ENCODE data around the gene MYBPH.

Gene MYBPH

DNA sequence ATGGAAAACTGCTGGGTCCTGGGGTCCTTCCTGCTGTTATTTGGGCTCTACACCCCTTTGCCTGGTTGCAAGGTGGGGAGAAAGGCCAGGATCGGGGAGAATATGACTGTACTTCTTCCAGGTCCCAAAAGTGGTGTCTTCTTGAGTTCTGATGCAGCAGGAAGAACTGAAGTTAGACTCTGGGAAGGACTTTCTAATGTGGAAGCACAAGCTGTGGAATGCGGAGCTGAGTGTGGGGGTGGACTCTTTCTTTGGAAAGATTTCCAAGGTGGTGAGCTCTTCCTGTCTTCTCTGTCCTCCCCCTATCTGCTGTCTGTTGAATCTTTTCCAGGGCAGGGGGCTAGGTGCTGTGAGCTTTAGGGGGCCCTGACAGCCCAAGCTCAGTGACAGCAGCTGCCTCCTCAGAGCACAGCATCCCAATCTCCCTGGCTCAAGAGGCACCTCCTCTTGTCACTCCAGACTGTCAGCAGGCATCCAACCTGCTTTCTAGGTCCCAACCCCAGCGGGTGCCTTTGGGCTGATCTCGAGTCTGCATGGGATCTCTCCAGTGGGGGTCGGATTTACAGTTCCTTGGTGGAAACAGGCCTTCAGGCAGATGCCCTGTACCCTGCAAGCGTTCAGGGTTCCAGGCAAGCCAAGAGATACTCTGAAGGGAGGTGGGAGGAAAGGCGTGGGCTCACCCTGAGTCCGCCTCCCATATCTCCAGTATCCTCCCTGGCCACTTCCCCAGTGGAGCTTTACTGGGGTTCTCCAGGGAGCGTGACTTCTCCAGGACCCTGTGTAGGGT lies 24.9 kb downstream of the MYBPH start:
- H3K79me1 ChIP-seq (replicated peaks; ENCODE audit: low read length, poor library complexity, severe bottlenecking), result peaks cover 13% of the 10 kb centered on the region
- H3K4me3 ChIP-seq (ENCODE audit: insufficient read depth in 1 of 2, low read depth in 1 of 2, low read length in 2 of 2), result no peak overlapping the region
- peaks cover 62% of the 10 kb centered on the region for H3K4me1 ChIP-seq (ENCODE audit: control insufficient read depth, insufficient read depth, low read depth, low read length)
- no peak overlapping the region for H3K9ac ChIP-seq (ENCODE audit: low read length)
- 75% methylated on average over 7 of the region's 9 CpGs for WGBS
- H3K27me3 ChIP-seq (ENCODE audit: control insufficient read depth in 1 of 2, insufficient read depth in 1 of 2, low read length in 2 of 2), result no peaks in the 10 kb centered on the region
- peak overlapping the region; percentile 98 for H3K27ac ChIP-seq (ENCODE audit: low read length, poor library complexity, severe bottlenecking)
- H3K23ac ChIP-seq (ENCODE audit: low read length in 2 of 2), result no peak overlapping the region
- peaks cover 0 to 10% of the 10 kb centered on the region in 2 experiments for H3K36me3 ChIP-seq (ENCODE audit: control insufficient read depth in 1 of 2, insufficient read depth in 2 of 2, low read depth in 1 of 2, low read length in 2 of 2)
- no peak overlapping the region for H2BK120ac ChIP-seq (ENCODE audit: low read depth, low read length)
- H4K91ac ChIP-seq (ENCODE audit: low read length), result peak overlapping the region; percentile 40
- DNase-seq, result no peak
- H3K4me2 ChIP-seq (ENCODE audit: low read length, poor library complexity, severe bottlenecking), result no peak overlapping the region
- peak overlapping the region in 1 of 2 experiments; percentile 5 for H3K14ac ChIP-seq (ENCODE audit: low read length in 2 of 2)
- H2AFZ ChIP-seq (ENCODE audit: low read depth, low read length), result peak overlapping the region; percentile 32
- H2AK5ac ChIP-seq (ENCODE audit: low read length, severe bottlenecking), result peak overlapping the region; percentile 97
- no peak overlapping the region for H4K8ac ChIP-seq (ENCODE audit: low read length)
- H2BK5ac ChIP-seq (ENCODE audit: low read depth, low read length, poor library complexity, severe bottlenecking), result peak overlapping the region; percentile 80
- H3K4ac ChIP-seq (ENCODE audit: low read depth in 1 of 2, low read length in 2 of 2), result no peak overlapping the region
- no peaks in the 10 kb centered on the region for H3K9me3 ChIP-seq (ENCODE audit: control insufficient read depth, low read length)
- H2BK15ac ChIP-seq (ENCODE audit: low read depth, poor library complexity, severe bottlenecking), result peak overlapping the region; percentile 91
- peak overlapping the region; percentile 49 to 66 for H2BK12ac ChIP-seq (ENCODE audit: low read length in 2 of 2)
- peak overlapping the region; percentile 42 to 68 for H3K18ac ChIP-seq (ENCODE audit: low read depth in 1 of 2, low read length in 2 of 2)

DNA sequence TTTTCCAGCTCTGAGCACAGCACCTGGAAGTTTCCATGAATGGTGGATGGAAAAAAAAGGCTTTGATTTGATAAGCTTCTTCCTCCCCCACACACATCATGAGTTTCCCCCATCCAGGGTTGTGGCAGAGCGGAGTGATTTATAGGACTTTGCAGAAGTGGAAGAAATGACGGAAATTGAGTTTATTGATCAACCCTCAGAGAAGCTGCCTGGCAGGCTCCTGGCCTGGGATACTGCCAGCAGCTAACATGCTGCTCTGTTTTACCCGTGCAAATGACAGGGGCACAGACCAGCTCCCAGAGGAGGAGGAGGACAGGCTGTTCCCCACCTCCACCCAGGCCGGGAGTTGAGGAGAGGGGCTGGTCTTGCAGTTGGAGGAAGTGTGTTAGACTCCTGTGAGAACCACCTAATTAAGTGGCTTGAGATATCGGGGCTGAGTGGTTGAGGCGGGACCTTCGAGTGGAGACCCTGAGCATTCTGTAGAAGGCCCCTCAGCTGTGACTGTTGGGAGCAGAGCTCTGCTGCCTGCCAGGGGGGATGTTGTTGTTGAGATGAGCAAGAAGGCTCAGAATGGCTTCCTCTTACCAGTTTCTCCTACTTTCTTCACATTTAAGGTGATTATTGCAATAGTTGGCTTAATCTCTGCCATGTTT lies 26.3 kb downstream of the MYBPH start:
- H2AK5ac ChIP-seq (ENCODE audit: low read length, severe bottlenecking), result peak overlapping the region; percentile 81
- no peak overlapping the region for H2BK15ac ChIP-seq (ENCODE audit: low read depth, poor library complexity, severe bottlenecking)
- peaks cover 61% of the 10 kb centered on the region for H3K4me1 ChIP-seq (ENCODE audit: control insufficient read depth, insufficient read depth, low read depth, low read length)
- no peak overlapping the region for H2BK12ac ChIP-seq (ENCODE audit: low read length in 2 of 2)
- H4K8ac ChIP-seq (ENCODE audit: low read length), result peak overlapping the region; percentile 50
- H3K9me3 ChIP-seq (ENCODE audit: control insufficient read depth, low read length), result no peaks in the 10 kb centered on the region
- H2BK120ac ChIP-seq (ENCODE audit: low read depth, low read length), result no peak overlapping the region
- peaks cover 18% of the 10 kb centered on the region for H3K79me1 ChIP-seq (replicated peaks; ENCODE audit: low read length, poor library complexity, severe bottlenecking)
- no peak overlapping the region for H3K9ac ChIP-seq (ENCODE audit: low read length)
- H3K23ac ChIP-seq (ENCODE audit: low read length in 2 of 2), result no peak overlapping the region
- H2BK5ac ChIP-seq (ENCODE audit: low read depth, low read length, poor library complexity, severe bottlenecking), result no peak overlapping the region
- peak overlapping the region; percentile 27 for H3K27ac ChIP-seq (ENCODE audit: low read length, poor library complexity, severe bottlenecking)
- H3K36me3 ChIP-seq (ENCODE audit: control insufficient read depth in 1 of 2, insufficient read depth in 2 of 2, low read depth in 1 of 2, low read length in 2 of 2), result peaks cover 0 to 14% of the 10 kb centered on the region in 2 experiments
- WGBS, result 33% methylated on average over 6 of the region's 7 CpGs
- no peaks in the 10 kb centered on the region for H3K27me3 ChIP-seq (ENCODE audit: control insufficient read depth in 1 of 2, insufficient read depth in 1 of 2, low read length in 2 of 2)
- DNase-seq, result no peak
- H4K91ac ChIP-seq (ENCODE audit: low read length), result peak overlapping the region; percentile 32
- no peak overlapping the region for H3K14ac ChIP-seq (ENCODE audit: low read length in 2 of 2)
- no peak overlapping the region for H3K4me3 ChIP-seq (ENCODE audit: insufficient read depth in 1 of 2, low read depth in 1 of 2, low read length in 2 of 2)
- H3K4ac ChIP-seq (ENCODE audit: low read depth in 1 of 2, low read length in 2 of 2), result peak overlapping the region in 1 of 2 experiments; percentile 35
- no peak overlapping the region for H2AFZ ChIP-seq (ENCODE audit: low read depth, low read length)
- peak overlapping the region in 1 of 2 experiments; percentile 14 for H3K18ac ChIP-seq (ENCODE audit: low read depth in 1 of 2, low read length in 2 of 2)
- H3K4me2 ChIP-seq (ENCODE audit: low read length, poor library complexity, severe bottlenecking), result no peak overlapping the region

DNA sequence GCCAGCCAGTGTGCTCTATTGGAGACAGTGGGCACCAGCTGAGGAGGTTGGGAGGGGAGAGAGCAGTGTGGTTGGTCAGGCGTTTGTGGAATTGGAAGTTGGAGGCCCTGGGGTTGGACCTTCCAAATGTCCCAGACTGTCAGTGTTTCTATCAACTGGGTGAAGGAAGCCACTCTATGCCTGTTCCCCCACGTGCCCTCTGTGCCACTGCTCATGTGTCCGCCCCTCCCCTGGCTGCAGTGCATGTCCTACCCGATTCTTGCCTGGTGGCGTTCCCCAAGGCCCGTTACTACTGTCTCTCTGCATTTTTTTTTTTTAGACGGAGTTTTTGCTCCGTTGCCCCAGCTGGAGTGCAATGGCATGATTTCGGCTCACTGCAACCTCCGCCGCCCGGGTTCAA lies 27.0 kb downstream of the MYBPH start:
- H3K4me1 ChIP-seq (ENCODE audit: control insufficient read depth, insufficient read depth, low read depth, low read length), result peaks cover 57% of the 10 kb centered on the region
- H3K9ac ChIP-seq (ENCODE audit: low read length), result no peak overlapping the region
- H3K79me1 ChIP-seq (replicated peaks; ENCODE audit: low read length, poor library complexity, severe bottlenecking), result peaks cover 21% of the 10 kb centered on the region
- H3K36me3 ChIP-seq (ENCODE audit: control insufficient read depth in 1 of 2, insufficient read depth in 2 of 2, low read depth in 1 of 2, low read length in 2 of 2), result peaks cover 0 to 17% of the 10 kb centered on the region in 2 experiments
- no peak overlapping the region for H3K18ac ChIP-seq (ENCODE audit: low read depth in 1 of 2, low read length in 2 of 2)
- H3K4me2 ChIP-seq (ENCODE audit: low read length, poor library complexity, severe bottlenecking), result no peak overlapping the region
- no peaks in the 10 kb centered on the region for H3K9me3 ChIP-seq (ENCODE audit: control insufficient read depth, low read length)
- H3K27me3 ChIP-seq (ENCODE audit: control insufficient read depth in 1 of 2, insufficient read depth in 1 of 2, low read length in 2 of 2), result no peaks in the 10 kb centered on the region
- peak overlapping the region; percentile 71 for H2AK5ac ChIP-seq (ENCODE audit: low read length, severe bottlenecking)
- peak overlapping the region in 1 of 2 experiments; percentile 21 for H2BK12ac ChIP-seq (ENCODE audit: low read length in 2 of 2)
- peak overlapping the region; percentile 80 for H2BK15ac ChIP-seq (ENCODE audit: low read depth, poor library complexity, severe bottlenecking)
- no peak overlapping the region for H3K27ac ChIP-seq (ENCODE audit: low read length, poor library complexity, severe bottlenecking)
- H3K23ac ChIP-seq (ENCODE audit: low read length in 2 of 2), result no peak overlapping the region
- no peak overlapping the region for H2BK5ac ChIP-seq (ENCODE audit: low read depth, low read length, poor library complexity, severe bottlenecking)
- no peak for DNase-seq
- H4K8ac ChIP-seq (ENCODE audit: low read length), result no peak overlapping the region
- H2AFZ ChIP-seq (ENCODE audit: low read depth, low read length), result no peak overlapping the region
- 94% methylated on average over 12 of the region's 12 CpGs for WGBS
- H3K14ac ChIP-seq (ENCODE audit: low read length in 2 of 2), result no peak overlapping the region
- no peak overlapping the region for H4K91ac ChIP-seq (ENCODE audit: low read length)
- H3K4ac ChIP-seq (ENCODE audit: low read depth in 1 of 2, low read length in 2 of 2), result no peak overlapping the region
- H2BK120ac ChIP-seq (ENCODE audit: low read depth, low read length), result no peak overlapping the region
- H3K4me3 ChIP-seq (ENCODE audit: insufficient read depth in 1 of 2, low read depth in 1 of 2, low read length in 2 of 2), result no peak overlapping the region

GRCh38 chr1:203148127-203148526 lies 27.5 kb downstream of the MYBPH start:
- H3K27me3 ChIP-seq (ENCODE audit: control insufficient read depth in 1 of 2, insufficient read depth in 1 of 2, low read length in 2 of 2), result no peaks in the 10 kb centered on the region
- H3K4ac ChIP-seq (ENCODE audit: low read depth in 1 of 2, low read length in 2 of 2), result no peak overlapping the region
- no peak overlapping the region for H2BK120ac ChIP-seq (ENCODE audit: low read depth, low read length)
- no peak overlapping the region for H2BK15ac ChIP-seq (ENCODE audit: low read depth, poor library complexity, severe bottlenecking)
- H3K4me3 ChIP-seq (ENCODE audit: insufficient read depth in 1 of 2, low read depth in 1 of 2, low read length in 2 of 2), result no peak overlapping the region
- H3K9me3 ChIP-seq (ENCODE audit: control insufficient read depth, low read length), result no peaks in the 10 kb centered on the region
- no peak overlapping the region for H3K4me2 ChIP-seq (ENCODE audit: low read length, poor library complexity, severe bottlenecking)
- peaks cover 3 to 20% of the 10 kb centered on the region in 2 experiments for H3K36me3 ChIP-seq (ENCODE audit: control insufficient read depth in 1 of 2, insufficient read depth in 2 of 2, low read depth in 1 of 2, low read length in 2 of 2)
- peaks cover 21% of the 10 kb centered on the region for H3K79me1 ChIP-seq (replicated peaks; ENCODE audit: low read length, poor library complexity, severe bottlenecking)
- no peak overlapping the region for H2BK12ac ChIP-seq (ENCODE audit: low read length in 2 of 2)
- H3K18ac ChIP-seq (ENCODE audit: low read depth in 1 of 2, low read length in 2 of 2), result no peak overlapping the region
- no peak overlapping the region for H3K14ac ChIP-seq (ENCODE audit: low read length in 2 of 2)
- H3K9ac ChIP-seq (ENCODE audit: low read length), result no peak overlapping the region
- no peak overlapping the region for H3K23ac ChIP-seq (ENCODE audit: low read length in 2 of 2)
- no peak overlapping the region for H4K8ac ChIP-seq (ENCODE audit: low read length)
- no peak for DNase-seq
- WGBS, result 97% methylated on average over 4 of the region's 5 CpGs
- no peak overlapping the region for H4K91ac ChIP-seq (ENCODE audit: low read length)
- no peak overlapping the region for H2AFZ ChIP-seq (ENCODE audit: low read depth, low read length)
- peaks cover 55% of the 10 kb centered on the region for H3K4me1 ChIP-seq (ENCODE audit: control insufficient read depth, insufficient read depth, low read depth, low read length)
- no peak overlapping the region for H2AK5ac ChIP-seq (ENCODE audit: low read length, severe bottlenecking)
- no peak overlapping the region for H3K27ac ChIP-seq (ENCODE audit: low read length, poor library complexity, severe bottlenecking)
- H2BK5ac ChIP-seq (ENCODE audit: low read depth, low read length, poor library complexity, severe bottlenecking), result no peak overlapping the region
